IPS DF 19.7 (cell line): ENCODE data around the gene WFIKKN2.
"Not testable (repeated sequence)": the region's sequence is repeated elsewhere in the genome, so short reads cannot be mapped to it uniquely, and the experiment has no call there.

Experiments
- DNase-seq: peaks from one replicate; pipeline ENCODE4 v3.0.0-alpha.2; 2013; ENCODE audit warnings: low read depth, low spot score

The WFIKKN2 gene

GRCh38 chr17:50872710-50873424 lies 37.5 kb downstream of the WFIKKN2 start:
- DNase-seq: no peak

DNA sequence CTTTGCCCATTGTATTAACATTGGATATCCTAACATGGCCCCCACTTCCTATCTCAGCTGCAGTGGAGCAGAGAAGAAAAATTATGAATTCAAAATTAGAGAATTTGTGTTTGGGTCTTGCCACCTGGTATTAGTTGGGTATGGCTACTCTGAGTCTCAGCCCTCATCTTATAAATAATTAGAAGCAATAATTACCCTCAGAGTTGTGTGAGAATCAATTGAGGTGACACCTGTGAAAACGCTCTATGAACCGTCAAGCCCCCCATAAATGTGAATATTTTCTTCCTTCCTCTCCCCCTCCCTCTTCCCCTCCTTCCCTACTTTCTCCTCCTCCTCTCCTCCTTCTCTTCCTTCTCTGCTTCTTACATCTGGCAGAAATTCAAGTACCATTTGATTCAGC lies 39.7 kb downstream of the WFIKKN2 start:
- DNase-seq: no peak

DNA sequence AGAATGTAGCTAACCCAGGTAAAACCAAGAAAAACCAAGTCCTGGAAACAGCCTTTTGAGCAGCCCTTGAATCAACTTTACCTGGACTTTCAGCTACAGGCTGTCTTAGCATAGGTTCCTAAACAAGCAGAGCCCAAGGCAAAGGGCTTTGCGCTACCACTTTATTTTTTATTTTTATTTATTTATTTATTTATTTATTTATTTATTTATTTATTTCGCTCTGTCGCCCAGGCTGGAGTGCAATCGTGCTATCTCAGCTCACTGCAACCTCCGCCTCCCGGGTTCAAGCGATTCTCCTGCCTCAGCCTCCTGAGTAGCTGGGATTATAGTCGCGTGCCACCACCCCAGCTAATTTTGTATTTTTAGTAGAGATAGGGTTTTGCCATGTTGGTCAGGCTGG lies 41.7 kb downstream of the WFIKKN2 start:
- DNase-seq: not testable (repeated sequence)

- DNase-seq: no peak
These were observed 42.5 kb downstream of the WFIKKN2 start for GRCh38 chr17:50877838-50878237.

DNA sequence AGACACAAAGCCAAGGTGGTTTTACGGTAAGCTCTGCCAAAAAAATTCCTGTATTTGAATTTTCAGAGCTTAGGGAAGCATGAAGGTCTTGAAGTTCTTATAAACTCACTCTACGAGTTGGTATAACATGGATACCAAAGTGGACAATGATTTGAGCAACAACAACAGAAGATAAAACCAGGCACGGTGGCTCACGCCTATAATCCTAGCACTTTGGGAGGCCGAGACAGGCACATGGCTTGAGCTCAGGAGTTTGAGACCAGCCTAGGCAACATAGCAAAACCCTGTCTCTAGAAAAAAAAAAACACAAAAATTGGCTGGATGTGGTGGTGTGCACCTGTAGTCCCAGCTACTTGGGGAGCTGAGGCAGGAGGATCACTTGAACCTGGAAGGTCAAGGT lies 43.7 kb downstream of the WFIKKN2 start:
- no peak for DNase-seq

DNA sequence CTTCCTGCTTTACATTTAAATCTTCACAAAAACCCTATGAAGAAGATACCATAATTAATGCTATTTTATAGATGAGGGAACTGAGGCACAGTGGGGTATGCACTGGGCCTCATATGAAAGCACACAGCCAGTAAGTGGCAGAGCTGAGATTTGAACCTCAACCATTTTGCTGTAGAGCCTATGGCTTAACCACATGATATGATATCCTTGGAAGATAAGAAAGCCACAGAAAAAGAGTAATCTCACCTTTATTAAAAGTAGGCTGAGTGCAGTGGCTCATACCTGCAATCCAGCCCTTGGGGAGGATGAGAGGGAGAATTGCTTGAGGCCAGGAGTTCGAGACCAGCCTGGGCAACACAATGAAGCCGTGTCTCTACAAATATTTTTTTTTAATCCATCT lies 45.8 kb downstream of the WFIKKN2 start:
- no peak for DNase-seq

DNA sequence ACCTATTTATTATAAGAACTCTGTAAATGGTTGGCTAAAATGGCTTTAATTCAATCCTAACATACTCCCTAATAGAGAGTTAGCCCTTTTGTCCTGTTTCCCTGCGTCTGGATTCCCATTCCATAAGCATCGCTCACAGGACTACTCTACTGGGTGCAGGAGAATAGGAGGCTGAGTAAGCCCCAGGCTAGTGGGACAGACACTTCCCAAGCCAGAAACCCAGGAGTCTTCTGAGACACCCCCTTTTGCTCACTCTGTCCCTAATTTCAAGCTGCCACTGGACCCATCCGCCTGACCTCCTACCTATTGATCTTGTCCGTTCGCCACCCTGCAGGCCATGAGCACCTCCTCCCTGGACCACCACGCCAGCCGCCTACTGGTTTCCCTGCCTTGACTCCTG lies 47.5 kb downstream of the WFIKKN2 start:
- no peak for DNase-seq

GRCh38 chr17:50883850-50884438 lies 48.6 kb downstream of the WFIKKN2 start:
- no peak for DNase-seq

- DNase-seq: no peak
These were observed 49.3 kb downstream of the WFIKKN2 start for GRCh38 chr17:50884439-50885311.

DNA sequence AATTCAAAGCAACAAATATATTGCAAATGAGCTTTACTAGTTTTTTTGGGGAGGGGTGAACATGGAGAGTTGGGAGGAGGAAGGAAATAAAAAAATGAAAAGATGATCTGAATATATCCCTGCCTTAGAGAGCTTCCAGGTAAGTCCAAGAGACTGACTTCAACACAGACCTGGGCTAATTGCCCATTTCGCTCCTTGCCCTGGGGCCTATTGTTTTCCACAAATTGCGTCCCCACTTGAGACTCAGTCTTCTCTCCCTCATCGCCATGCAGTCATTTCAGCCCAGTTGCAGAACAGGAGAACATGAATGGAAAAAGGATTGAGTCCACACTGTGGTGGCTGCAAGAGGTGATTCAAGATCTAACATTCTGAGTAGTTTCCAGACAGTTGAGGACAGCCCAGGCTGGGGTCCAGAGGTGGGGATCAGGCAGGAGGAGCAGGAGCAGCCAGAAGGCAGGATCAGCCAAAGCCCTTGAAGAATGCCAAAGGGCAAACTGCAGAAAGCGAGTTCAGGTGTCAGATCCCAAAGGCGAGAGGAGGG lies 52.4 kb downstream of the WFIKKN2 start:
- no peak for DNase-seq

DNA sequence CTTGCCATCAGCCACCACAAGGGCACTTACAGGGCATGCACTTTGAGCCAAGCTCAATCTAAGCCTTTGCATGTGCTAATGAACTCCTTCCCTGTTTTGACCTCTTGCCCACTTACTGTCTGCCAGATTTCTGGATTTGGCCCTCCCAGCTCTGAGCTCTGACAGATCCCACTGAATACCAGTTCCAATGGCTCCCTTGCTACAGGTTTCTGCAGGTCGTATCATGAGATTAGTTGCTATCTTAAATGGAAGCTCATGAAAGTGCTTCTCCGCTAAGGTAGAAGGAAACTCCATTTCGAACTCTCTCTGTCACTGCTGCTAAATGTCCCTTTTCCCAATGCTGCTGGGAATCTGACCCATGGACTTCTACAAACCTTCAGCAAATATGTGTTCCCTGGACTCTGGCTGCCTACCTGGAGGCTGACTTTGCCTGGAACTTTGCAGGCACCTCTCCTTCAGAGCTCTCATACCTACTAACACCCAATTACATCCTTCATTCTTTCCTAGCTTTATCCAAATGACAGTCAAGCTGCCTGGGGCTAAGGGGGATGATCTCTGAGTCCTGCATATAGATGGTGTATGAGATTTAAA lies 54.2 kb downstream of the WFIKKN2 start:
- DNase-seq: no peak

DNA sequence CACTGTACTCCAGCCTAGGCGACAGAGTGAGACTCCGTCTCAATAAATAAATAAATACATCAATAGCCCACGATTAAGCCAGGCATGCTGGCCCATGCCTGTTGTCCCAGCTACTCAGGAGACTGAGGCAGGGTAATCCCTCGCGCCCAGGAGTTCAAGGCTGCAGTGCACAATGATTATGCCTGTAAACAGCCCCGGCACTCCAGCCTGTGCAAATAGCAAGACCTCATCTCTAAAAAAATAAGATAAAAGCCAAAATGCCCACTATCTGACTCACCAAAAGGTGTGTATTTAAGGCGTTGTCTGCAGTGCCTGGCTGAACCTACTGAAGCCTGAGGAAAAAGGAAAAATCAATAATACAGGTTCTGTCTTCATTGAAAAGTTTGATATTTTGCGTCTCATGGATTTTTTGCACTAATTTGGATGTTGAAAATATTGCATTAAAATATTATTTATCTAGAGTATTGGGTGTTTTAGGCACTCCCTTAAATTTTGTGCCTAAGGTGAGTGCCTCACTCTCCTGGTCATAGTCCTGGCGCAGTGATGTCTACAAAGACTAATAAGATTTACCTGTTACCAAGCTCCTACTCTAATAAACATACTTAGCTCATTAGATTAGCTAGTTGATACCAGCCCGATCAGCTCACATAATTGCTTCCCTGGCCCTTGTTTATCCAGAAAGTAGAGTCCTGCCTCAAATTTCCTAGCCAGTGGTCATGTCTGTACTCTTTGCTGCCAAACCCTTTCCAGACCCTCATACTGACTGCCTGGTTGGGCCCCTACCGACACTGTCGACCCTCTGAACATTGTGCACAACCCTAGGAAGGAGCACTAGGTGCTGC lies 55.5 kb downstream of the WFIKKN2 start:
- DNase-seq: no peak

- DNase-seq: no peak
These were observed 56.2 kb downstream of the WFIKKN2 start for GRCh38 chr17:50891577-50891989.
